Activated naive CD4-positive, alpha-beta T cell treated with anti-CD3 and anti-CD28 coated beads, Interleukin-2, amount 50 U/mL, for 16 hours (primary cell): ENCODE measurements around the gene LEKR1.
"Not testable (repeated sequence)": the region's sequence is repeated elsewhere in the genome, so short reads cannot be mapped to it uniquely, and the experiment has no call there.

Experiments
- DNase-seq: peaks from one replicate; pipeline ENCODE4 v3.0.0-alpha.2; 2020

LEKR1 gene

GRCh38 chr3:156838035-156838434 lies 11.9 kb downstream of the LEKR1 start:
- DNase-seq = no peak

GRCh38 chr3:156840826-156841689 lies 14.9 kb downstream of the LEKR1 start:
- DNase-seq = no peak

- DNase-seq = no peak
Observed at GRCh38 chr3:156843071-156843808, 17.1 kb downstream of the LEKR1 start.

DNA sequence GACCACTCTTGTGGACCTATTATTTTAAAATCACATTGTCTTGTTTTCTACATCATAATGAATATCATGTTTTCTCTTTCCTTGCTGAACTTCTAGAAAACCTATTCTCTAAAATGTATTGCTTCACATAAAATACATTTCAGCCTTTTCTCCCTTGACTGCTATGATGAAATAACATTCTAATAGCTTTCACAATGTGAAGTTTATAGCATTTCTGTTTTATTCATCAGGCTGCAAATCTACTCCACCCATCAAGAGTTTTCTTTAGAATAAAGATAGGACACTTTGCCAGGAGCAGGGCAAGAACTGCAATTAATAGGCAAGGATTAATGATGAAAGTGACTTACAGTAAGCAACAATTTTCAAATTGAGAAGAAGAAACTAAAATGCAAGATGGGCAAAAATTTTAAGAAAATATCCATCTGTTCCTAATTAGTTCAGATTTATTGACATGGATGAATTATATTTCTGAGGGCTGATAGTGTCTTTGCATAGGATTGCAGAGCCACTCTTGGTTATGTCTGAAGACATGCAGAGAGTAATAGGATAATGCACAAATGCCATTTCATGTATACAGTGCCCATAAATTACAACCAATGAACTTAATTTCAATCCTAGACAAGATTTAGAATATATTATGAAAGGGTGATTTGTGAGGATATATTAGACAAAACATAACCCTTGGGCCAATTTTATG lies 21.7 kb downstream of the LEKR1 start:
- DNase-seq = no peak

- no peak for DNase-seq
Observed at GRCh38 chr3:156859578-156859977, 33.4 kb downstream of the LEKR1 start.

- DNase-seq = no peak
Observed at GRCh38 chr3:156860873-156861272, 34.7 kb downstream of the LEKR1 start.

DNA sequence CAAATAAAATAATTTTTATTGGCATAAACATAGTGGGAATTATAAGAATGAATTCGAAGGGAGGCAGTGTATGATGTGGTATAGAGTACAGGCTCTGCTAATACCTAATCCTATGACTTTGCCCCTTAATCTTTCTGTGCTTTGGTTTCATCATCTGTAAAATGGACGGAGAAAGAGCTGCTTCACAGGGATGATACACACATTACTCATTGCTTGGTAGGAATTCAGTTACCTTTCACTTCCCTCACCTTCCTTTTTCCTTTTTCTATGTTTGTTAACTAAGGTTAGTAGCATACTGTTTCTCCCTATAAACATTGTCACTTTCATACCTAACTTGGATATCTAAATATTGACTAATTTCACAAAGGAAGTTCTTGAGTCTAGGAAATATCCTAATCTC lies 36.2 kb downstream of the LEKR1 start:
- no peak for DNase-seq

DNA sequence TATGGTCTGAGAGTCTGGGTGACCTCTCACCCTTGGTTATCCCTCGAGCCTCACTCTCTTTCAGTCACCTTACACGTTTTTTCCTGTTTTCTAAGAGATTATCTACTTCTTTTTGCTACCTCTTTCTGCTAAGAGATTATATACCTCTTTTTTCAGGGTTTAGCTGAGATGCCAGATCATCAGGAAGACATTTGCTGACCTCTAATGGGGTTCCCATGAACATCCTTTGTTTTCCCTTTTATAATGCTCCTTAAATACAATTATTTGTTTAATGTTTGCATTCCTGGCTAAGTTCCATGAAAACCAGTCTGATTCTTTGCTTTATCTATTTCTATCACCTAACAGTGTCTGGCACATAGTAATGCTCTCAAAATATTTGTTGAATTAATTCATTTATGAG lies 39.6 kb downstream of the LEKR1 start:
- DNase-seq = no peak

DNA sequence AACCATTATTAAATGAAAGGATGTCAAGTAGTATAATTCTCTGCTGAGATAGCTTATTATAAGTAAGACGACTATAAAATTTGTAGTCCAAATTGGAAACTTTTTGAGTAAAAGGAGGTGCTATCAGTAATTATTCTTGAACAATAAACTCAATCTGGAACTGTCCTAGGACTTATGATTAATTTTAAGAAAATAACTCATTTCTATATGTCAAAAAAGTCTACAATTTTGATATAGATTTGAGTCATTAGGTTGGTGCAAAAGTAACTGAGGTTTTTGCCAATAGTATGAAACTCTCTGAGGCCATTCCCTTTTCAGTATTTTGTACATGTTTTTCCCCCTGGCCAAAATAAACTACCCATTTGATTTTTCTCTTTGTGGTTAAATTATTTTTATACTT lies 41.0 kb downstream of the LEKR1 start:
- no peak for DNase-seq

GRCh38 chr3:156867920-156868319 lies 41.8 kb downstream of the LEKR1 start:
- no peak for DNase-seq

DNA sequence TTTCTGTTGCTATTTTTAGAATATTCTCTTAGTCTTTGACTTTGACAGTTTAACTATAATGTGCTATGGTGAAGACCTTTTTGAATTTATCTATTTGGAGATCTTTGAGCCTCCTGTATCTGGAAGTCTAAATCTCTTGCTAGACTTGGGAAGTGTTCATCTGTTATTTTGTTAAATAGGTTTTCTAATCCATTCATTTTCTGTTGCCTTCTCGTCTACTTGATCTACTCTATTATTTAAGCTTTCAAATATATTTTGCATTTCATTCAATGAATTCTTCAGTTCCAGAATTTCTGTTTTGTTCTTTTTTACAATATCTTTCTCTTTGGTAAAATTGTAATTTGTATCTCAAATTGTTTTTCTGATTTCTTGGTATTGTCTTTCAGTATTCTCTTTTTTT lies 47.8 kb downstream of the LEKR1 start:
- DNase-seq = no peak

GRCh38 chr3:156879491-156879890 lies 53.3 kb downstream of the LEKR1 start:
- DNase-seq = not testable (repeated sequence)

DNA sequence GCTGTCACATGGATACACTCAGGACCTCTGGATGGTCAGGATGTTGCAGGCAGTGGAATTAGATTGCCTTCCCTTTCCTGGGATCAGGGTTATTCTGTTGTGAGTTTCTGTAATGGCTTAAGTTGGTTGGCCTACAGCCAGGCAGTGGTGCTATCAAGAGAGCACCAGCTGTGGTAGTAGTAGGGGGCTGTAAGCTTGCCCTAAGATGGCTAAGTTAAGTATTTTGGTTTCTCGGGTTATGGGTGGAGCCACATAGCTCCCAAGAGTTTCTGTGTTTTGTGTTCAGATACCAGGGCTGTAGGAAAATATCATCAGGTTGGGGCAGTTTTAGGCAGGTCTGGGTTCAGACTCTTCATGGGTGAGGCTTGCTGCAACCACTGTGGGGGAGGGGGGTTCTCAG lies 59.6 kb downstream of the LEKR1 start:
- no peak for DNase-seq

DNA sequence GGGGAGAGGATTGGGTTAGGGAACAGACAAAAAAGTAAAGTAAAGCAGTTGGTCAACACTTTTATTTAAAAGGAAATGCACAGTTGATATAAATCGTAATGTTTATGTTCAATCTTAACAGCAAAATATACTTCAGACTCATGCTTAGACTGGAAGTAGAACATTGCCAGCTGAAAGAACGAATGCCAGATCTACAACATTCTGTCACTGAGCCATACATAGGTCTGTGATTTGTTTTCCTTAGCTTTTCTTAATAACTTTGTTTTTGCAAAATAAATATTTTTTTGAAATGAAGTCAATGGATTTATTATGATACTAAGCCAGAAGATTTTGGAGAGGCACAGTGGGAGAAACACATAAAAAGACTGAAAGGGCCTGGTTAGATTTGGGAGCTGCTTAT lies 62.0 kb downstream of the LEKR1 start:
- no peak for DNase-seq

- DNase-seq = no peak
Observed at GRCh38 chr3:156888576-156888975, 62.4 kb downstream of the LEKR1 start.

- no peak for DNase-seq
Observed at GRCh38 chr3:156892701-156893100, 66.5 kb downstream of the LEKR1 start.

DNA sequence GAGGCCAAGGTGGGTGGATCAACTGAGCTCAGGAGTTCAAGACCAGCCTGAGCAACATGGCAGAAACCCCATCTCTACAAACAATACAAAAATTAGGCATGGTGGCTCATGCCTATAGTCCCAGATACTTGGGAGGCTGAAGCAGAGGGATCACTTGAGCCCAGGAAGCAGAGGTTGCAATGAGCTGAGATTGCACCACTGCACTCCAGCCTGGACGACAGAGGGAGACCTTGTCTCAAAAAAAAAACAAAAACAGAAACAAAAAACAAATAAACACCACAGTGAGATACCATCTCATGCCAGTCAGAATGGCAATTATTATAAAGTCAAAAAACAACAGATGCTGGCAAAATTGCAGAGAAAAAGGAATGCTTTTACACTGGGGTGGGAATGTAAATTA lies 69.2 kb downstream of the LEKR1 start:
- not testable (repeated sequence) for DNase-seq

- not testable (repeated sequence) for DNase-seq
Observed at GRCh38 chr3:156897851-156898250, 71.7 kb downstream of the LEKR1 start.

GRCh38 chr3:156898296-156898880 lies 72.2 kb downstream of the LEKR1 start:
- no peak for DNase-seq

- no peak for DNase-seq
Observed at GRCh38 chr3:156899951-156900350, 73.8 kb downstream of the LEKR1 start.

DNA sequence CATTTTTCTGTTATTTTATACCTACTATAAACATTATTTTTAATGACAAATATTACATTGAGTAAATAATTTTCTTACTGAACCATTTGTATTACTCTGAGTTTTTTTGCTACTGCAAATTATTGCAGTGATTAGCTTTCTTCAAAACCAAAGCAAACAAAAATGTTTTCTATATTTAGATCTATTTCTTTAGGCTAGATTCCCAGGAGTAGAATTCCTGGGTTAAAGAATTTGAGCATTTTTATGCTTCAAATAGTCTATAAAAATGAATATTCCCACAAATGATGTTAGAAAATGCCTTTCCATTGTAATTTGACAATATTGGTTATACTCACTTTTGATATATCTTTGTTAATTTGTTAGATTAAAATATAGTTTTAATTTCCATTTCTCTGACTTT lies 76.8 kb downstream of the LEKR1 start:
- no peak for DNase-seq

GRCh38 chr3:156906275-156906674 lies 80.1 kb downstream of the LEKR1 start:
- no peak for DNase-seq

GRCh38 chr3:156908398-156908797 lies 82.2 kb downstream of the LEKR1 start:
- no peak for DNase-seq
